ENCODE data around the gene PRND.

DNA sequence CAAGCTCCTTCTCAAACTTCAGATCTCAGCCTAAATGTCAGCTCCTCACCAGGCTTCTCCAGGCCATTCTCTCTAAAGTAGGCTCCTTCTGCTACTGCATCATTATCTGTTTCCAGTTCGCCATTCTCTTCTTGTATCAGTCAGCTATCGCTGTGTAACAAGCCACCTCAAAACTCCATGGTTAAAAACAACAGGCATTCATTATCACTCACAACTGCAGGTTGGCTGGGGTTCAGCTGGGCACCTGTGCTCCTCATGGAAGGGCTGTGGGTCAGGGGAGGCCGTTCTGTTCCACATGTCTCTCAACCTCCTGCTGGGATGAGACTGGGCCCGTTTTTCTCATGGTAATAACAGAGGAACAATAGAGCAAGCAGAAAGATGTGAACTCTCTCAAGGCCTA lies 28.7 kb downstream of the PRND start:
- TF ChIP-seq TCF12 (IDR thresholded peaks at IDR 0.05; ENCODE audit: low read depth) (no peak), TAF1 (IDR thresholded peaks at IDR 0.05; ENCODE audit: low read depth) (no peak), NFIC (IDR thresholded peaks at IDR 0.05) (no peak), YY1 (IDR thresholded peaks at IDR 0.05; ENCODE audit: low read depth) (no peak), TEAD4 (IDR thresholded peaks at IDR 0.05) (no peak)
- TF ChIP-seq, protein P1, sequence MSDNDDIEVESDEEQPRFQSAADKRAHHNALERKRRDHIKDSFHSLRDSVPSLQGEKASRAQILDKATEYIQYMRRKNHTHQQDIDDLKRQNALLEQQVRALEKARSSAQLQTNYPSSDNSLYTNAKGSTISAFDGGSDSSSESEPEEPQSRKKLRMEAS (IDR thresholded peaks at IDR 0.05) = no peak

Data from Ishikawa (cell line).